Right lobe of liver (tissue), 4 donors: ENCODE data around the gene PYGM.

Experiments
- POLR2A ChIP-seq: fragments of 450-650 bp; IDR thresholded peaks from one replicate; pipeline ENCODE4 v1.6.1; 2017; ENCODE audit warnings: antibody characterized with exemption, mild to moderate bottlenecking
- TF ChIP-seq, protein P1 (sequence below), 4 donors: fragments of 200-600 bp in 3 of 4; fragments of 450-650 bp in 1 of 4; IDR thresholded peaks; one replicate each; pipeline versions ENCODE4 v1.5.1 to v1.8.0; 2016 to 2022; ENCODE audit warnings: antibody characterized with exemption in 4 of 4, mild to moderate bottlenecking in 2 of 4
- donor health status: DM: no; HTN: no; CAD: no.
- donor health status: DM: no; HTN: no; CAD: no.
- donor health status: DM: no; HTN: yes; CAD: no.

- TF ChIP-seq, protein P1, sequence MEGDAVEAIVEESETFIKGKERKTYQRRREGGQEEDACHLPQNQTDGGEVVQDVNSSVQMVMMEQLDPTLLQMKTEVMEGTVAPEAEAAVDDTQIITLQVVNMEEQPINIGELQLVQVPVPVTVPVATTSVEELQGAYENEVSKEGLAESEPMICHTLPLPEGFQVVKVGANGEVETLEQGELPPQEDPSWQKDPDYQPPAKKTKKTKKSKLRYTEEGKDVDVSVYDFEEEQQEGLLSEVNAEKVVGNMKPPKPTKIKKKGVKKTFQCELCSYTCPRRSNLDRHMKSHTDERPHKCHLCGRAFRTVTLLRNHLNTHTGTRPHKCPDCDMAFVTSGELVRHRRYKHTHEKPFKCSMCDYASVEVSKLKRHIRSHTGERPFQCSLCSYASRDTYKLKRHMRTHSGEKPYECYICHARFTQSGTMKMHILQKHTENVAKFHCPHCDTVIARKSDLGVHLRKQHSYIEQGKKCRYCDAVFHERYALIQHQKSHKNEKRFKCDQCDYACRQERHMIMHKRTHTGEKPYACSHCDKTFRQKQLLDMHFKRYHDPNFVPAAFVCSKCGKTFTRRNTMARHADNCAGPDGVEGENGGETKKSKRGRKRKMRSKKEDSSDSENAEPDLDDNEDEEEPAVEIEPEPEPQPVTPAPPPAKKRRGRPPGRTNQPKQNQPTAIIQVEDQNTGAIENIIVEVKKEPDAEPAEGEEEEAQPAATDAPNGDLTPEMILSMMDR (IDR thresholded peaks at IDR 0.05) = no peak
- no peak for TF ChIP-seq POLR2A
These were observed 43.1 kb downstream of the PYGM start for GRCh38 chr11:64716473-64717267.
